ENCODE measurements around the gene PROK1.

Gene PROK1

GRCh38 chr1:110490791-110491451, 40.0 kb downstream of the PROK1 start:
- DNase-seq = no peak

- no peak for DNase-seq
These were observed 41.6 kb downstream of the PROK1 start for GRCh38 chr1:110492573-110492972.

GRCh38 chr1:110493059-110493699, 42.2 kb downstream of the PROK1 start:
- DNase-seq = no peak

GRCh38 chr1:110494036-110494435, 43.1 kb downstream of the PROK1 start:
- no peak for DNase-seq

GRCh38 chr1:110494522-110495406, 43.8 kb downstream of the PROK1 start:
- no peak for DNase-seq

GRCh38 chr1:110495926-110496600, 45.1 kb downstream of the PROK1 start:
- no peak for DNase-seq

GRCh38 chr1:110498270-110498669, 47.3 kb downstream of the PROK1 start:
- no peak for DNase-seq

- DNase-seq = no peak
These were observed 50.7 kb downstream of the PROK1 start for GRCh38 chr1:110501488-110502132.

- no peak for DNase-seq
These were observed 51.6 kb downstream of the PROK1 start for GRCh38 chr1:110502402-110503151.

GRCh38 chr1:110503471-110503870, 52.5 kb downstream of the PROK1 start:
- no peak for DNase-seq

GRCh38 chr1:110504226-110504625, 53.3 kb downstream of the PROK1 start:
- DNase-seq = no peak

- no peak for DNase-seq
These were observed 54.6 kb downstream of the PROK1 start for GRCh38 chr1:110505596-110505995.

- no peak for DNase-seq
These were observed 55.6 kb downstream of the PROK1 start for GRCh38 chr1:110506541-110506940.
